IPS-18c (cell line): ENCODE data around the gene KRT81.
"Not testable (repeated sequence)": the region's sequence is repeated elsewhere in the genome, so short reads cannot be mapped to it uniquely, and the experiment has no call there.

Experiments used
- H3K4me3 ChIP-seq: 2 replicates; pipeline ENCODE4 v1.7.0; 2013; ENCODE audit warnings: low read depth, mild to moderate bottlenecking, low read length, moderate library complexity; ENCODE audit not compliant: insufficient read depth
- H3K9me3 ChIP-seq: one replicate; pipeline ENCODE4 v1.6.1; 2013; ENCODE audit warnings: mild to moderate bottlenecking, low read length, moderate library complexity; ENCODE audit not compliant: control insufficient read depth, insufficient read depth

Gene KRT81

GRCh38 chr12:52320784-52321400, 29.6 kb upstream of the KRT81 start, which contains the start of gene KRT83:
KRT83 (minus strand) TSS chr12:52321398; CDS start chr12:52321335, 63 bp downstream.
- H3K9me3 ChIP-seq: peaks cover 2% of the 10 kb centered on the region

GRCh38 chr12:52319097-52319496, 27.8 kb upstream of the KRT81 start:
- H3K4me3 ChIP-seq: no peak overlapping the region
- peaks cover 2% of the 10 kb centered on the region for H3K9me3 ChIP-seq

More at GRCh38 chr12:52320784-52321400, 29.6 kb upstream of the KRT81 start, which contains the start of gene KRT83:
- no peak within 1 kb of the TSS for H3K4me3 ChIP-seq

- Histone ChIP-seq H3K9me3 (peaks cover 2% of the 10 kb centered on the region), H3K4me3 (no peak overlapping the region)
Observed at GRCh38 chr12:52318241-52318990, 27.1 kb upstream of the KRT81 start.

GRCh38 chr12:52317468-52318052, 26.2 kb upstream of the KRT81 start:
- Histone ChIP-seq H3K9me3 (peaks cover 2% of the 10 kb centered on the region), H3K4me3 (no peak overlapping the region)

GRCh38 chr12:52316701-52317100, 25.4 kb upstream of the KRT81 start:
- Histone ChIP-seq H3K4me3 (no peak overlapping the region), H3K9me3 (peaks cover 2% of the 10 kb centered on the region)

- H3K9me3 ChIP-seq: peaks cover 2% of the 10 kb centered on the region
- no peak overlapping the region for H3K4me3 ChIP-seq
Observed at GRCh38 chr12:52316290-52316689, 25.0 kb upstream of the KRT81 start.

- H3K9me3 ChIP-seq, H3K4me3 ChIP-seq: not testable (repeated sequence)
Observed at GRCh38 chr12:52315721-52316120, 24.4 kb upstream of the KRT81 start.

- Histone ChIP-seq H3K9me3 (peaks cover 2% of the 10 kb centered on the region), H3K4me3 (no peak overlapping the region)
Observed at GRCh38 chr12:52314511-52314910, 23.2 kb upstream of the KRT81 start.

GRCh38 chr12:52313926-52314325, 22.6 kb upstream of the KRT81 start:
- Histone ChIP-seq H3K9me3 (peaks cover 2% of the 10 kb centered on the region), H3K4me3 (no peak overlapping the region)

GRCh38 chr12:52313461-52313860, 22.1 kb upstream of the KRT81 start:
- no peak overlapping the region for H3K4me3 ChIP-seq

GRCh38 chr12:52312086-52312485, 20.8 kb upstream of the KRT81 start:
- Histone ChIP-seq H3K4me3 (no peak overlapping the region), H3K9me3 (no peaks in the 10 kb centered on the region)

More at GRCh38 chr12:52313461-52313860, 22.1 kb upstream of the KRT81 start:
- H3K9me3 ChIP-seq: peaks cover 2% of the 10 kb centered on the region

- Histone ChIP-seq H3K9me3 (no peaks in the 10 kb centered on the region), H3K4me3 (no peak overlapping the region)
Observed at GRCh38 chr12:52311285-52311648, 19.9 kb upstream of the KRT81 start.

- no peaks in the 10 kb centered on the region for H3K9me3 ChIP-seq
- no peak overlapping the region for H3K4me3 ChIP-seq
Observed at GRCh38 chr12:52310622-52311284, 19.4 kb upstream of the KRT81 start.

- Histone ChIP-seq H3K9me3 (no peaks in the 10 kb centered on the region), H3K4me3 (peak overlapping the region; percentile 49; the same call in 1 of the 2 replicates)
Observed at GRCh38 chr12:52308806-52309425, 17.6 kb upstream of the KRT81 start.

GRCh38 chr12:52307836-52308805, 16.8 kb upstream of the KRT81 start:
- no peaks in the 10 kb centered on the region for H3K9me3 ChIP-seq
- H3K4me3 ChIP-seq: peak overlapping the region; percentile 49

- H3K4me3 ChIP-seq: no peak overlapping the region
- no peaks in the 10 kb centered on the region for H3K9me3 ChIP-seq
Observed at GRCh38 chr12:52306731-52307130, 15.4 kb upstream of the KRT81 start.
